Measurements from ENCODE around the gene TRAPPC2L.

Gene TRAPPC2L

GRCh38 chr16:88859381-88860091 is 2.6 kb downstream of the TRAPPC2L start:
- DNase-seq (ENCODE audit: low read depth): no peak

- no peak for DNase-seq (ENCODE audit: low read depth)
Measured at GRCh38 chr16:88861359-88861758, 4.4 kb downstream of the TRAPPC2L start.

- no peak for DNase-seq (ENCODE audit: low read depth)
Measured at GRCh38 chr16:88862968-88863367, 6.0 kb downstream of the TRAPPC2L start.

- no peak for DNase-seq (ENCODE audit: low read depth)
Measured at GRCh38 chr16:88863426-88863825, 6.5 kb downstream of the TRAPPC2L start.

GRCh38 chr16:88864099-88864498 is 7.2 kb downstream of the TRAPPC2L start:
- no peak for DNase-seq (ENCODE audit: low read depth)

- DNase-seq (ENCODE audit: low read depth): no peak
Measured at GRCh38 chr16:88864521-88864920, 7.6 kb downstream of the TRAPPC2L start.

GRCh38 chr16:88865310-88865709 is 8.4 kb downstream of the TRAPPC2L start:
- no peak for DNase-seq (ENCODE audit: low read depth)

- DNase-seq (ENCODE audit: low read depth): no peak
Measured at GRCh38 chr16:88865742-88866141, 8.8 kb downstream of the TRAPPC2L start.

GRCh38 chr16:88866151-88866920 is 9.4 kb downstream of the TRAPPC2L start, which contains the start of gene PABPN1L:
PABPN1L (minus strand) TSS chr16:88866660; CDS start chr16:88866606, 54 bp downstream.
- DNase-seq (ENCODE audit: low read depth): no peak

- DNase-seq (ENCODE audit: low read depth): no peak
Measured at GRCh38 chr16:88867581-88868246, 10.8 kb downstream of the TRAPPC2L start.

GRCh38 chr16:88868974-88869672 is 12.2 kb downstream of the TRAPPC2L start:
- DNase-seq (ENCODE audit: low read depth): no peak

GRCh38 chr16:88869673-88869980 is 12.7 kb downstream of the TRAPPC2L start:
- DNase-seq (ENCODE audit: low read depth): no peak

GRCh38 chr16:88870608-88871348 is 13.9 kb downstream of the TRAPPC2L start:
- no peak for DNase-seq (ENCODE audit: low read depth)

GRCh38 chr16:88871349-88871702 is 14.4 kb downstream of the TRAPPC2L start:
- no peak for DNase-seq (ENCODE audit: low read depth)

GRCh38 chr16:88871730-88872416 is 14.9 kb downstream of the TRAPPC2L start:
- no peak for DNase-seq (ENCODE audit: low read depth)

- DNase-seq (ENCODE audit: low read depth): no peak
Measured at GRCh38 chr16:88872650-88873331, 15.9 kb downstream of the TRAPPC2L start.

GRCh38 chr16:88874938-88875599 is 18.1 kb downstream of the TRAPPC2L start:
- no peak for DNase-seq (ENCODE audit: low read depth)

GRCh38 chr16:88875703-88876234 is 18.8 kb downstream of the TRAPPC2L start:
- DNase-seq (ENCODE audit: low read depth): no peak

- no peak for DNase-seq (ENCODE audit: low read depth)
Measured at GRCh38 chr16:88876942-88877526, 20.1 kb downstream of the TRAPPC2L start.

Data from non-pigmented ciliary epithelial cell (primary cell).